Measurements from ENCODE around the gene COG4. TPM values are rescaled to one million over a fixed set of nuclear protein-coding genes. Genes with fewer than 3 reads are reported as not detected.
"Not testable (repeated sequence)": the region's sequence is repeated elsewhere in the genome, so short reads cannot be mapped to it uniquely, and the experiment has no call there.

The COG4 gene
- total RNA-seq, 1 donor from 2014 or later: 36.9 TPM

DNA sequence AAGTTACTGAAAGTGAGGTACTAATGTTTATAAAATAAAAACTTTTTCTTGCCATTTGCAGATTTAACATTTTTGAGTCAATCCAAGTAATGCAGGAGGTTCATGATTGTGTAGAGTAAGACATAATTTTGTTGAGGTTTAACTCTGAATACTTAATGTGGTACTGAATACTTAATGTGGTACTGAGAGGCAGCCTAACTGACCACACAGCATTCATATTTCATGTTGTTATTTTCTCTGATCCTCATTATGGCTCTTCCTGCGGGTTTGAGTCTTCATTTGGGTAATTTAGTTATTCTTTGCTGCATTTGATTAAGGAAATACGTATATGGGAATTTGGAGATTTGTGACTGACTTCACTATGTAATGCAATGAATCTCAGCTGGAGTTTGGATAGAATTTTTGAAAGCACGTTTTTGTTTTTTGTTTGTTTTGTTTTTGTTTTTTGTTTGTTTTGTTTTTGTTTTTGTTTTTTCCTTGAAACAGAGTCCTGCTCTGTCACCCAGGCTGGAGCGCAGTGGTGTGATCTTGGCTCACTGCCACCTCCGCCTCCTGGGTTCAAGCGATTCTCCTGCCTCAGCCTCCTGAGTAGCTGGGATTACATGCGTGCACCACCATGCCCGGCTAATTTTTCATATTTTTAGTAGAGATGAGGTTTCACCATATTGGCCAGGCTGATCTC, 4.1 kb upstream of the COG4 start:
- no peak for DNase-seq (ENCODE audit: low spot score)

DNA sequence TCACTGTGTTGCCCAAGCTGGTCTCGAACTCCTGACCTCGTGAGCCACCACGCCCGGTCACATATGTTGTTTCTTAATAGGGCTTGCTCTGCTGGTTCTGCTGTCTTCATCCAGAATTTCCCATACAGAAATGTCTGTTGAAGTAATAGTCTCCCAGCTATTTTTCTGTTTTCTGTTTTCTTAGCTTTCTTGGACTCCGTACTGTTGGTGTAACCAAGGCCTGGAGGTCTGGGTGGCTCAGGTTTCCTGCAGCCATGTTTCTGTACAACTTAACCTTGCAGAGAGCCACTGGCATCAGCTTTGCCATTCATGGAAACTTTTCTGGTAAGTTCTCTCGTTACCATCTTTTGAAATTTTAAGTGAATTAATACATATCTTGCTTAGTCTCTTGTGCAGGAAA, 3.0 kb upstream of the COG4 start:
- DNase-seq (ENCODE audit: low spot score): no peak

DNA sequence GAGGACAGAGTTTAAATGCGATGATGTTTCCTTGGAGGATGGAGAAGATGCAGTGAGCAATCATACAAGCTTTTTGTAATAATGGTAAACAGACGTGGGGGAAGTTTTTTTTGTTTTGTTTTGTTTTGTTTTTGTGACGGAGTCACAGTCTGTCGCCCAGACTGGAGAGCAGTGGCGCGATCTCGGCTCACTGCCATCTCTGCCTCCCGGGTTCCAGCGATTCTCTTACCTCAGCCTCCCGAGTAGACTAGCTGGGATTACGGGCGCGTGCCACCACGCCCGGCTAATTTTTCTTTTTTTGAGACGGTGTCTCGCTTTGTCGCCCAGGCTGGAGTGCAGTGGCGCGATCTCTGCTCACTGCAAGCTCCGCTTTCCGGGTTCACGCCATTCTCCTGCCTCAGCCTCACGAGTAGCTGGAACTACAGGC, 1.1 kb upstream of the COG4 start:
- DNase-seq (ENCODE audit: low spot score): not testable (repeated sequence)

DNA sequence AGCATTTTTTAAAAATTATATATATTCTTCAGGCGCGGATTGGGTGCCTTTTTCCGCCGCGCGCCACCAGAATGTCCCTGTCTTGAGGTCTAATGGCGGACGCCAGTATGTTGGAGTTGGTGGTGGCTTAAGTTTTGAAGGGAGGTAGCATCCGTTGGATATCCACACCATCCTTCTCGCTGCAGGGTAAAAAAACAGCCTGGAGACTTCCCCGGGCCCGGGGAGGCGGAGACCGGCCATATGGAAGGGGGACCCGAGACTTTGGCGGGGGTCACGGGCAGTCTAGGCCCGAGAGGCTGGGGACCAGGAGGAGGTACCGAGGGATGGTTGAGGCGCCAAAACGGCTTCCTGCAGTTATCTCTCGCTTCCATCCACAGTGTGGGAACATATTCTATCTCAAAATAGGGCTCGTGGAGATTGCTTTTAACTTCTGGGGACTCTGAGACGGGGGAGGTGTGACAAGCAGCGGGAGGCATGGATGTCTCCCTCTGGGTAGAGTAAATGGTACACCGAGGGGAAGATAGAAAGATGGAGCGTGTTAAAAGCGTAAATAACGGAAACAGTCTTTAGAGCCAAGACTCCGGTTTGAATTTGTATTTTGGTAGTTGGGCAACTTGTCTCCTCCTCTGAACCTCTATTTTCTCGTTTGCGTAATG, 517 bp upstream of the COG4 start, which contains the start of gene SF3B3:
Gene SF3B3, plus strand, starts transcription at position 74 of the 656 bp plus-strand sequence. CDS start 2,841 bp downstream, outside the sequence.
- DNase-seq (ENCODE audit: low spot score): no peak

DNA sequence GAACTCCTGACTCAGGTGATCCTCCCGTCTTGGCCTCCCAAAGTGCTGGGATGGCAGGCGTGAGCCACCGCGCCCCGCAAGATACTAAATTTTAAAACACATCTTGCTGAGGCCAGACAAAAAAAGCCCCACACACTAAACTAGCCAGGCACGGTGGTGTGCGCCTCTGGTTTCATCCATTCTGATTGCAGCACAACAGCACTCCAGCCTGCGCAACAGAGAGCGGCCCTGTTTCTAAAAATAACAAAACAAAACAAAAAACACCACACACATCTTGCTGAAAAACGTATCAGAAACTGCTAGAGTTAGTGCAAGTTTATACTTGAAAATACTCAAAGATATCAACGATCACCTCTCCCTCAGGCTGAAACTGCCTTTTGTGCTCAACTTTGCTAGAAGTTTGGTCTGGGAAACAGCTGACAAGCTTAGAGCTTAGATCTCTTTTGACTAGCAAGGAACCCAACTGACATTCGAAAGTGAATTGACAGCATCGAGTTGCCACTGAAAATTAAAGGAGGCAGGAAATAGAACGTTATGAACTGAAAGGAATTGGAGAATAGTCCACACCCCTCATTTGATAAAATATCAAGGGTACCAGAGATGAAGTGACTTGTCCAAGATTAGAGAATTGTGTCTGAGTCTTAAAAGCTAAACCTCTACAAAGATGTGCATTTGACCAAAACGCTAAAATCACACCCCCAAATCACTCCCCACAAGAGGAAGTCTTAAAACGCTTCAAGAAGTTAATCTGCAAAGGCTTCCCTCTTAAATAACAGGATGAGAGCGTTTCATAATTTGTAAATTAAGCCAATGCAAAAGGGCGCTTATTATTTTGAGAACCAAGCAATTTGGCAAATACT, 908 bp downstream of the COG4 start:
- DNase-seq (ENCODE audit: low spot score): no peak

DNA sequence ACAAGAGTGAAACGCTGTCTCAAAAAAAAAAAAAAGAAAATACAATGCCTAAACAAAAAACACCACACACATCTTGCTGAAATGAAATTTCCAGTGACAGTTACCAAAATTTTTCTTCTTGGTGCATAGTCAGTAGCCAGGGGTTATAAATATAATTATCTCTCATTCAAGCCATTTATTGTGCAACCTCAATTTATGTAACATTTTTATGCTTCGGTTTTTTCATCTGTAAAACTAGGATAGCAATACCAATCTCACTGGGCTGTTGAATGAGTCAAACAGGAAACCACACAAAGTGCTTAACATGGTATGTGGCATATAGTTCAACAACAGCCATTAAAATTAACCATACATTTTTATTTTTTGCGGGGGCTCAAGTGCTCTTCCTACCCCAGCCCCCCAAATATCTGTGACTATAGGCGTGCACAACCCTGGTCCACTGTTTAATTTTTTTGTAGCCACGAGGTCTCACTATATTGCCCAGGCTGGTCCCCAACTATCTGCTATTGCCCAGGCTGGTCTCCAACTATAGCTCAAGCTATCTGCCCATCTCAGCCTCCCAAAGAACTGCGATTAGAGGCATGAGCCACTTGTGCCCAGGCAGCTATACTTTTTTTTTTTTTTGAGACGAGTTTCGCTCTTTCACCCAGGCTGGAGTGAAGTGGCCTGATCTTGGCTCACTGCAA, 2.6 kb downstream of the COG4 start:
- DNase-seq (ENCODE audit: low spot score): no peak

DNA sequence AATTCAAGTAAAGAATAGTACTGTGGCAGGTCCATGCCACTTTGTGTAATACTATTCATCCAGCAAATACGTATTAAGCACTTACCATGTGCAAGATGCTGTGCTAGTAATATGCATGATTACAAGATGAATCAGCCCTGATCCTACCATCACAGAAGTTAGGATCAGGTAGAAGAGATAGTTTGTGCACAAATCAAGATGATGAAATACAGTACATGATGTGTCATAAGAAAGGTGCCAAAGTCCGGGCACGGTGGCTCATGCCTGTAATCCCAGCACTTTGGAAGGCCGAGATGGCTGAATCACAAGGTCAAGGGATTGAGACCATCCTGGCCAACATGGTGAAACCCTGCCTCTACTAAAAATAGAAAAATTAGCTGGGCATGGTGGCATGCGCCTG, 10.9 kb downstream of the COG4 start:
- DNase-seq (ENCODE audit: low spot score): no peak

DNA sequence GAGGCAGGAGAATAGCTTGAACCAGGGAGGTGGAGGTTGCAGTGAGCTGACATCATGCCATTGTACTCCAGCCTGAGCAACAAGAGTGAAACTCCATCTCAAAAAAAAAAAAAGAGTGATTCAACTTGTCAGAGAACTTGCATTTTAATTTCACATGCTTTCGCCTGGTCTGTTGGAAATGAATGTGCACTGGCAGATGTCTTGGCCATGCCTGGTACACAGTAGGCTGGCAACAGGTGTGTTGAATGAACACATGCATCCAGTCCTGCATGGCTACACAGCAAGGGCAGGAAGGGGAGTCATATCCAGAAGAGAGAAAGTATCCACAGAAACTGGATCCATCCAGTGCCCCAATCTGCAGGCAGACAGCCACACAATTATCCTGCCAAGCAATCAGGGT, 11.5 kb downstream of the COG4 start:
- no peak for DNase-seq (ENCODE audit: low spot score)

DNA sequence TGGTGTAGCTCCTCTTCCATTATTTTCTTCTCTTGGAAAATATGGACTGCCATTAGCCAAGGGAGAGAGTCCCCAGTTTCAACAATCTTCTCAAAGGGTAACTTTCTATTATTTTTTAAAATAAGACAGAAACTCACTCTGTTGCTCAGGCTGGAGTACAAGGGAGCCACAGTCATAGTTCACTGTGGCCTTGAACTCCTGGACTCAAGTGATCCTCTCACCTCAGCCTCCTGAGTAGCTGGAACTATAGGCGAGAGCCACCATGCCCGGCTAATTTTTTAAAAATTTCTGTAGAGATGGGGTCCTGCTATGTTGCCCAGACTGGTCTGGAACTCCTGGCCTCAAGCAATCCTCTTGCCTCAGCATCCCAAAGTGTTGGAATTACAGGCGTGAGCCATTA, 13.1 kb downstream of the COG4 start:
- DNase-seq (ENCODE audit: low spot score): no peak

DNA sequence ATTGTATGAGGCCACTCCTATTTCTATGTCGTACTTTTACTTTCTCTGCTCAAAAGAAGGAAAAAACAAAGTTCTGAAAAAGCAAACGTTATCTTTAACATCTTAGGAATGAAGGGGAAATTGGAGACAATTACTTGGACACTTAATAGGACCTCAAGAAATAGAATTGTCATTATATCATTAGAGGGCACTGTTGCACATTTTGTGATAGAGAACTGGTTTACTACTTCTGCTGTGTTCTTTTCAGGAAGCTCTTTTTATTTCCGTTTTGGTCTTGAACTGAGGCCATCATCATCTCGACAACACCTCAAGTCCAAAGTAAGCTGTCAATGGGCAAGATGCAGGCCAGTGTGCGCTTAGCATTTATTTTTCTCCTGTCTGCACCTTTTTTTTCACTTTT, 14.6 kb downstream of the COG4 start:
- no peak for DNase-seq (ENCODE audit: low spot score)

DNA sequence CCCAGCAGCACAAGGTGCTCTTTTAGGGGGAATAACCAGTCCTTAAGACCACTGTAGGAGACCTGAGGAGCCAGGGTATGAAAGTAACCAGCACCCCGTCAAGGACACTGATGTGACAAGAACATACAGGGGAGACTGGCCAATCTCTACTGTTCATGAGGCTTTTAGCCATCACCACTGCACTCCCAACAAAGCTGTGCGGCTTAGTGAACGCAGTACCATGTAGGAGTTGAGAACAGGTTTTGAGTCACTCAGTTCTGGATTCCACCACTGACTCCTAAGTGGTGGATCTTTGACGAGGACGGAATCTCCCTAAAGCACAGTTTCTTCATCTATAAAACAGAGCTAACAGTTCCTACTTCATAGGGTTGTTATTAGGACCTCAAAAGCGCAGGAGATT, 26.8 kb downstream of the COG4 start:
- no peak for DNase-seq (ENCODE audit: low spot score)

DNA sequence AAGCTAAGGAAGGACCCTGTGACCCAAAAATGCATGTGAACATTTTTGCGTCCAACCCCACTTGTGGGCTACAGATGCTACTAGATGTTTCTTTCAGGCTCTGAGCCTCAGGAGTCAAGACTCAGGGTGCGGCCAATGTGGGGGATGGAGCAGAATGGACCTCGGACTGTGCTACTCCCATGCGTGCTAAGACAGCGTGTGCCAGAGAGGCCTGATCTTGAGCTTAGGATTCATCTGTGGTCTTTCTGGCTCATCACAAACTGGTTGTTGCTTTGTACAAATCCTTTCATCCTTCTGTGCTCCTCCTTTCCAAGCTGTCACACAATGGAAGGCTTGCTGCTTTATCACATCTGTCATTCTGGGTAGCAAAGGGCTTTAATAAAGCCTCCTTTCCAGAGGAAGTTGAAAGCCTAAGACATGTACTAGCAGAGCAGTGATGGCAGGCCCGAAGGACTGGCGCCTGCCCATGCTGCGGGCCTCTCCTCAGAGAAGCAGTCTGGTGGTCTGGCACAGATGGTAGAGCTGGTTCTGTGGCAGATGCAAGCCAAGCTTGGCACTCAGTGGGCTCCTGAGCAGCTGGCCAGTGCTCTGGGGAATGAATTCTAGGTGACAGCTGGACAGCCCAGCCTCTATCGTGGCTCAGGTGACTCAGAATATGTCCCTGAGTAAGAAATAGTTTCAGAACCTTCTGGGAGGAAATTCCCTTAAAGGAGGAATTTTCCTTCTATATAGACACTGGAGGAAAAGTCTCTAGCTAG, 27.8 kb downstream of the COG4 start:
- no peak for DNase-seq (ENCODE audit: low spot score)

DNA sequence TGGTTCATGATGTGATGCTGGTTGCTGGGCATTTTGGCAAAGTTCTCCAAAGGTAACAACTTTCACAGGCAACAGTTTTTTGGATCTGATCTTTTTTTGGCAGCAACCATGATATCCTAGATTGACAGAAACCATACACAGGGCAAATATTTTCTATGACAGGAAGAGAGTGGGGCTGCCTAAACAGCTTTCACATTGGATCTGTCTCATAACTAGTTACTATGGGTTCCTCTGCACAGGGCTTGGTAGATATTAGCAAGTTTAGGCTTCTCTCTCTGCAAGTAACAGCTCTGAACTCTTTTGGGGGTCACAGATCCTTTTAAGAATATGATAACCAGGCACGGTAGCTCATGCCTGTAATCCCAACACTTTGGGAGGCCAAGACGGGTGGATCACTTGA, 28.6 kb downstream of the COG4 start:
- no peak for DNase-seq (ENCODE audit: low spot score)

DNA sequence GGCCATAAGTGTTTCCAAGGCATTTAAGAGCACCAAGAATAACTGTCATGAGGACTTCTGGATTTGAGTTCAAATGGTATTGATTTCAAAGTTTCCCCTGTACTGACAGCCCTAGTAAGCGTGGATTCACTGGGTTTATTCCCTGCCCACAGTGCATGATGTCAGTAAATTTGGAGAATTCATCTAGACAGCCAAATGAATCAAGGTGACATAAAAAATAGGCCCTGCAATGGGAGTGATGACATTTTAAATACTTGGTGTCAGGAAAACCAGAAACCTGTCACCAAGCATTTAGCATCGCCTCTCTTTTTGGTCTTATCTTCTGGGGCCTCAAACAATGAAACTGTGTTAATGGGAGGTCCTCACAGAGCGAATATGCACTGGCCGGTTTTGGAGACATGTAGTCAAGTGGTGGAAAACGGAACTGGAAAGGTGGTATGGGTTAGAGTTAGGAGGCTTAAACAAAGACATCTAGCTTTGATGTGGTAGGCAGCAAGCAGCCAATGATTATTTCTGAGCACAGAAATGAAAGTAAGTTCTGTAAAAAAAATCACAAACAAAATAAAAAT, 29.1 kb downstream of the COG4 start:
- no peak for DNase-seq (ENCODE audit: low spot score)

DNA sequence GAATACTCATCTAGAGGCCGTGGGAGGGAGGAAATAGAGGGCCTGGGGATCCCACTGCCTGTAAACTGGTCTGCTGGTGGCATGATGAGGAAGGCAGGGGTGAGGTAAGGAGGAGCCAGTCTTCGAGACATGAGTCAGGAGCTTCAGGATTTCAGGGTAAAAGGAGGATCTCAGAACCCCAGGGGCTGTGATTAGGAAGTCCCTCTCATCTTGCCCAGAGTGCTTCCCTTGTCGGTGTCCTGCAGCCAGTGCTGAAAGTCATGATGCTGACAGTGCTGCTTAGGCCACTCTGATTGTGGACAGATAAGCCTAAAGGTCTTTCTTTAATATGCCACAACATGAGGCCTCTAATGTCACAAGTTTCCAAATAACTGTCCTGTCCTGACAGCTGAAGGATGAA, 29.6 kb downstream of the COG4 start:
- DNase-seq (ENCODE audit: low spot score): no peak

DNA sequence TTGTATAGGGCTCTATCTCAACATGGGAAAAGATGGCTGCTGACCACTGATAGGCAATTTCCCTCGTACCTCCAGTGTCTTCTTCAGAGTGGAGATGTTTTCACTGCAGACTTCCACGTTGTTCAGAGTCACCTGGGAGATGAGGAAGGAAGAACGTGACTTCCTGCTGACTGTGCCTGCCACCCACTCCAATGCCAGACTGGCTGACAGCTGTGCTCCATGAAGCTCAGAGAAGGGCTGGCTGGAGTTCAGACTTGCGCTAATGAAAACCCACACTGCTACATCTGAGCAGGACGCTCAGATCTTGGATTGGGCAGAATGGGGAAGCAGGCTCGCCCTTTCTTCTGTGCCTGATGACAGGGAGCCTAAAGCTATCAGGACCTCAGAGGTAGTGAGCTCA, 33.1 kb downstream of the COG4 start:
- no peak for DNase-seq (ENCODE audit: low spot score)

DNA sequence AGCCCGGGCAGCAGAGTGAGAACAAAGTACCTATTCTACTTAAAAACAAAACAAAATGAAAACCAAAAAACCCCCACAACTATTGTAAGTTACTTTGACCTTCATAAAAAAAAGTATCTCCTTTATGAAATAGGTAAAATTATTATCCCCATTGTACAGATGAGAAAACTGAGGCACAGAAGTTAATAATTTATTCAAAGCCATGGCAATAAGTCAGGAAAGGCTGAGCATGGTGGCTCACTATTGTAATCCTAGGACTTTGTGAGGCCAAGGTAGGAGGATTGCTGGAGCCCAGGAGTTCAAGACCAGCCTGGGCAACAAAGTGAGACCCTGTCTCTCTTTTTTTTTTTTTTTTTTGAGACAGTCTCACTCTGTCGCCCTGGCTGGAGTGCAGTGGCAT, 38.5 kb downstream of the COG4 start:
- no peak for DNase-seq (ENCODE audit: low spot score)

DNA sequence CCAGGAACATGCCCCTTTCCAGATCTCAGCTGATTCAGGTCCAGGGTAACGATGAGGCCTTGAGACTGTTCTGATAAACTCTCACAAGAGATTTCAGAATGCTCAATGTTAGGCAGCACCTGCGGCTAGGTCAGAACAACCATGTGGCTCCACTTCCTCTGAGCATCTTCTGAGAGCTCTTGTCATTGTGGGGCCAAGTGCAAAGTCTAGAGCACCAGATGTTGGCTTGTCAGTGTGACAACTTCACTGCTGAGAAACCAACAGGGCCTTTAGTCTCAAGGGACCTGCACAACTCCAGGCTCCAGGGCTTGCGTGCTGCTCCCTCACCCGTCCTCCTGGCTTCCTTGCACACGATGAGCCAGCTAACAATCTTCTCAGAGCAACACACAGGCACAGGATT, 39.9 kb downstream of the COG4 start:
- DNase-seq (ENCODE audit: low spot score): no peak

DNA sequence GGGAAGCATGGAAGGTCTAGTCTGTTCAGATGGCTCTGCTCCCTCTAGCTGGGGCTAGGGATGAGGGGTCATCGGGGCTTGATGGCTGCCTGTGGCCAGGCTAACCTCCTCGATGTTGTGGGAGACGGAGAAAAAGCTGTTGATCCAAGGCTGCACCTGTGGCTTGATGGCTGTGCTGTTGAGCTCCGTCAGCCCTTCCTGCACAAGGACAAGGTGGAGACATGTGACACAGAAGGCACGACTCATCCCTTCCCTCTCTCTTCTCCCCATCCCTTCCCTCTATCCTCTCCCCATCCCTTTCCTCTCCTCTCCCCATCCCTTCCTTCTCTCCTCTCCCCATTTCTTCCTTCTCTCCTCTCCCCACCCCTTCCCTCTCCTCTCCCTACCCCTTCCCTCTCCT, 40.7 kb downstream of the COG4 start:
- DNase-seq (ENCODE audit: low spot score): no peak

DNA sequence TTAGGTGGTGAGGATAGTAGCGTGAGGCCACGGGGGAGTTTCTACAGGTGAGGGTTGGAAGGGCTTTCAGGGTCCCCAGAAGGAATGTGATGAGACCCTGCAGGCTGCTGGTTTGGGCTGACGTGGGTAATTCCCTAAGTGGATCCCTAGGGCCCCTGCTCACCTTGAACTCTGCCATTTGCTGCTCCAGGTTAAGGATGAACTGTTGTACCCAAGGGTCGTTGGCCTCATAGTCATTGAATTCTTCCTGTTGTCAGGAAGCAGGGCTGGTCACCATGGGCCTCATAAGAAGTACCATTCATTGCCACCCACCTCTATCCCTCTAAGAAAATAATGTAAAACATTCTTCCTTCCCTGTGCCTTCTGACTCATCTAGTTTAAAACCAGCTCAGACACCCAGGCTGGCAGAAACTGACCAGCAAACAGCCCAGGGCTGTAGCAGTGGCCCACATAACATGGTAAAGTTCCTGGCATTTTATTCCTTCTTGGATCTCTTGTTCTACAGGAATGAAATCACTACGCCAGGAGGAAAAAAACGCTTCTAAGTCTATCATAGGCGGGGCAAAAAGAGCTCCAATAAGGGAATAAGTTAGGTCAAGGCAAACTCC, 41.3 kb downstream of the COG4 start:
- no peak for DNase-seq (ENCODE audit: low spot score)

All from mesenteric fat pad (tissue), 1 donor.